HEK293 (cell line): ENCODE data around the gene RGL3.

Experiments
- CTCF ChIA-PET: fragments of 350-600 bp; formaldehyde crosslinking; extraction: SDS; loops from one replicate; lab custom pipeline; 2021; ENCODE audit warnings: antibody characterized with exemption; lab: Yijun Ruan, JAX
- POLR2A ChIA-PET: fragments of 300-600 bp; formaldehyde crosslinking; extraction: SDS; loops from one replicate; lab custom pipeline; 2020; ENCODE audit warnings: antibody characterized with exemption, inconsistent platforms; lab: Yijun Ruan, JAX
- H3K27ac ChIP-seq: fragments of 200-500 bp; sonication (Bioruptor generic); 2 replicates; pipeline ENCODE4 v1.5.1; 2014; ENCODE audit warnings: low read depth, low read length, control low read depth, inconsistent platforms; ENCODE audit errors: extremely low read depth
- H3K36me3 ChIP-seq, 2 experiments: fragments of 200-500 bp in 1 of 2; sonication (Bioruptor generic) in 1 of 2; 1 replicate in 1 of 2; 2 replicates in 1 of 2; pipeline ENCODE4 v1.5.1; 2014 to 2017; ENCODE audit warnings: inconsistent platforms in 2 of 2, low read length in 2 of 2; ENCODE audit not compliant: control insufficient read depth in 2 of 2, insufficient read depth in 1 of 2
- H3K4me1 ChIP-seq: fragments of 200-500 bp; sonication (Bioruptor generic); 2 replicates; pipeline ENCODE4 v1.5.1; 2014; ENCODE audit warnings: mild to moderate bottlenecking, low read length, inconsistent platforms; ENCODE audit not compliant: control insufficient read depth, insufficient read depth
- H3K4me3 ChIP-seq: 2 replicates; pipeline ENCODE4 v1.5.1; 2011; ENCODE audit warnings: low read depth, mild to moderate bottlenecking, control low read depth, low read length, moderate library complexity
- H3K9me3 ChIP-seq: fragments of 200-500 bp; sonication (Bioruptor generic); 2 replicates; pipeline ENCODE4 v1.5.1; 2014; ENCODE audit warnings: low read depth, low read length, inconsistent platforms; ENCODE audit not compliant: control insufficient read depth, insufficient read depth
- KLF1 ChIP-seq: fragments of 450-650 bp; formaldehyde crosslinking; IDR thresholded peaks from 2 replicates; pipeline ENCODE4 v1.5.1; 2016; ENCODE audit warnings: missing biosample characterization, missing genetic modification characterization
- KLF16 ChIP-seq: fragments of 450-650 bp; formaldehyde crosslinking; IDR thresholded peaks from 2 replicates; pipeline ENCODE4 v1.5.1; 2017; ENCODE audit warnings: missing biosample characterization, missing genetic modification characterization
- KLF8 ChIP-seq: fragments of 450-650 bp; formaldehyde crosslinking; IDR thresholded peaks from 2 replicates; pipeline ENCODE4 v1.5.1; 2016; ENCODE audit warnings: missing biosample characterization, missing genetic modification characterization
- PRDM2 ChIP-seq: fragments of 450-650 bp; formaldehyde crosslinking; IDR thresholded peaks from 2 replicates; pipeline ENCODE4 v1.5.1; 2016; ENCODE audit warnings: missing biosample characterization, missing genetic modification characterization, borderline replicate concordance
- REPIN1 ChIP-seq: fragments of 450-650 bp; formaldehyde crosslinking; IDR thresholded peaks from 2 replicates; pipeline ENCODE4 v1.5.1; 2017; ENCODE audit warnings: missing biosample characterization, missing genetic modification characterization, low read depth
- SCRT1 ChIP-seq: fragments of 450-650 bp; formaldehyde crosslinking; IDR thresholded peaks from 2 replicates; pipeline ENCODE4 v1.5.1; 2016; ENCODE audit warnings: missing biosample characterization, missing genetic modification characterization, borderline replicate concordance
- ZNF133 ChIP-seq: fragments of 450-650 bp; formaldehyde crosslinking; IDR thresholded peaks from 2 replicates; pipeline ENCODE4 v1.5.1; 2016; ENCODE audit warnings: missing biosample characterization, missing genetic modification characterization
- ZNF157 ChIP-seq: fragments of 450-650 bp; formaldehyde crosslinking; IDR thresholded peaks from 2 replicates; pipeline ENCODE4 v1.5.1; 2016; ENCODE audit warnings: missing biosample characterization, missing genetic modification characterization
- ZNF19 ChIP-seq: fragments of 450-650 bp; formaldehyde crosslinking; IDR thresholded peaks from 2 replicates; pipeline ENCODE4; 2016; ENCODE audit warnings: missing biosample characterization, missing genetic modification characterization, low read depth
- ZNF266 ChIP-seq: fragments of 450-650 bp; formaldehyde crosslinking; IDR thresholded peaks from 2 replicates; pipeline ENCODE4 v1.5.1; 2016; ENCODE audit warnings: missing biosample characterization, missing genetic modification characterization, low read depth
- ZNF292 ChIP-seq: fragments of 450-650 bp; formaldehyde crosslinking; IDR thresholded peaks from 2 replicates; pipeline ENCODE4 v1.5.1; 2016; ENCODE audit warnings: low read depth, missing biosample characterization, missing genetic modification characterization, borderline replicate concordance
- ZNF302 ChIP-seq: fragments of 450-650 bp; formaldehyde crosslinking; IDR thresholded peaks from 2 replicates; pipeline ENCODE4 v1.5.1; 2016; ENCODE audit warnings: missing biosample characterization, missing genetic modification characterization, low read depth
- ZNF341 ChIP-seq: fragments of 450-650 bp; formaldehyde crosslinking; IDR thresholded peaks from 2 replicates; pipeline ENCODE4; 2016; ENCODE audit warnings: low read depth, missing biosample characterization, missing genetic modification characterization
- ZNF548 ChIP-seq: fragments of 450-650 bp; formaldehyde crosslinking; IDR thresholded peaks from 2 replicates; pipeline ENCODE4 v1.5.1; 2016; ENCODE audit warnings: missing biosample characterization, missing genetic modification characterization
- ZNF670 ChIP-seq: fragments of 450-650 bp; formaldehyde crosslinking; IDR thresholded peaks from 2 replicates; pipeline ENCODE4 v1.5.1; 2016; ENCODE audit warnings: missing biosample characterization, missing genetic modification characterization, low read depth
- ZNF701 ChIP-seq: fragments of 450-650 bp; formaldehyde crosslinking; IDR thresholded peaks from 2 replicates; pipeline ENCODE4 v1.5.1; 2016; ENCODE audit warnings: missing biosample characterization, missing genetic modification characterization
- TF ChIP-seq, protein P1 (sequence below): fragments of 450-650 bp; formaldehyde crosslinking; IDR thresholded peaks from 2 replicates; pipeline ENCODE4 v1.5.1; 2016; ENCODE audit warnings: missing biosample characterization, missing genetic modification characterization
- TF ChIP-seq, protein P2 (sequence below): fragments of 450-650 bp; formaldehyde crosslinking; IDR thresholded peaks from 2 replicates; pipeline ENCODE4 v1.5.1; 2016; ENCODE audit warnings: missing biosample characterization, missing genetic modification characterization, borderline replicate concordance

RGL3 gene

DNA sequence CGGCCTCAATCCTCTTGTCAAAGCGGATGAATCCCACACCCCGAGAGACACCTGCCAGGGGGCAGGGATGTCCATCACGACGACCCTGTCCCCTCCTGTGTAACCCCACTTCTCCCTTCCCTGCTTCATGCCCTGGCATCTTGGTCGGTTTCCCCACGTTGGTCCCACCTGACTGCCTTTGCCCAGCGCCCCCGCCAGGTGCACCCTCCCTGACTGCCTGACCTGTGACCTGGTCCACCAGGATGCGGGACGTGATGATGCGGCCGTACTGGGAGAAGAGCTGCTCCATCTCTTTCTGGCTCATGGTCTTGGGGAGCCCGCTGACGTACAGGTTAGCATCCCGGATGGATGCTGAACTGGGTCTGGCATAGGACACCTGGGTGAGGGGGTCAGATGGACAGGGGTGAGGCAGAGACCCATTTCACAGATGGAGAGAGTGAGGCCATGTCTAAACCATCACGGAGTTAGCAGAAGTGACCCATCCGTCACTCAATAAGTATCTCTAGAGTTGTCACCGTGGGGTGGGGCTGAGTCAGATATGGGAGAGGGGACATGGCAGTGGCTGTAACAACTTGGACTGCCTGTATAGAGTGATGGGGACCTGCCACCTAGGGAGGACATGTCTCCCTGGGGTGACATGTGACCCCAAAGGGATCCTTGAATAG is 39.3 kb upstream of the RGL3 start (continued):
- TF ChIP-seq PRDM2 (no peak), ZNF157 (no peak), SCRT1 (no peak), KLF8 (tag by site-specific recombination) (no peak), ZNF266 (no peak), KLF1 (no peak), ZNF19 (no peak), ZNF133 (no peak)
- TF ChIP-seq, protein P1, sequence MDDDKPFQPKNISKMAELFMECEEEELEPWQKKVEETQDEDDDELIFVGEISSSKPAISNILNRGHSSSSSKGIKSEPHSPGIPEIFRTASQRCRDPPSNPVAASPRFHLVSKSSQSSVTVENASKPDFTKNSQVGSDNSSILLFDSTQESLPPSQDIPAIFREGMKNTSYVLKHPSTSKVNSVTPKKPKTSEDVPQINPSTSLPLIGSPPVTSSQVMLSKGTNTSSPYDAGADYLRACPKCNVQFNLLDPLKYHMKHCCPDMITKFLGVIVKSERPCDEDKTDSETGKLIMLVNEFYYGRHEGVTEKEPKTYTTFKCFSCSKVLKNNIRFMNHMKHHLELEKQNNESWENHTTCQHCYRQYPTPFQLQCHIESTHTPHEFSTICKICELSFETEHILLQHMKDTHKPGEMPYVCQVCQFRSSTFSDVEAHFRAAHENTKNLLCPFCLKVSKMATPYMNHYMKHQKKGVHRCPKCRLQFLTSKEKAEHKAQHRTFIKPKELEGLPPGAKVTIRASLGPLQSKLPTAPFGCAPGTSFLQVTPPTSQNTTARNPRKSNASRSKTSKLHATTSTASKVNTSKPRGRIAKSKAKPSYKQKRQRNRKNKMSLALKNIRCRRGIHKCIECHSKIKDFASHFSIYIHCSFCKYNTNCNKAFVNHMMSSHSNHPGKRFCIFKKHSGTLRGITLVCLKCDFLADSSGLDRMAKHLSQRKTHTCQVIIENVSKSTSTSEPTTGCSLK (tag by site-specific recombination), result no peak
- TF ChIP-seq, protein P2, sequence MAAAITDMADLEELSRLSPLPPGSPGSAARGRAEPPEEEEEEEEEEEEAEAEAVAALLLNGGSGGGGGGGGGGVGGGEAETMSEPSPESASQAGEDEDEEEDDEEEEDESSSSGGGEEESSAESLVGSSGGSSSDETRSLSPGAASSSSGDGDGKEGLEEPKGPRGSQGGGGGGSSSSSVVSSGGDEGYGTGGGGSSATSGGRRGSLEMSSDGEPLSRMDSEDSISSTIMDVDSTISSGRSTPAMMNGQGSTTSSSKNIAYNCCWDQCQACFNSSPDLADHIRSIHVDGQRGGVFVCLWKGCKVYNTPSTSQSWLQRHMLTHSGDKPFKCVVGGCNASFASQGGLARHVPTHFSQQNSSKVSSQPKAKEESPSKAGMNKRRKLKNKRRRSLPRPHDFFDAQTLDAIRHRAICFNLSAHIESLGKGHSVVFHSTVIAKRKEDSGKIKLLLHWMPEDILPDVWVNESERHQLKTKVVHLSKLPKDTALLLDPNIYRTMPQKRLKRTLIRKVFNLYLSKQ (tag by site-specific recombination), result no peak

- POLR2A ChIA-PET, result no interaction called here
- no peaks in the 10 kb centered on the region for H3K4me1 ChIP-seq
- H3K9me3 ChIP-seq, result no peaks in the 10 kb centered on the region
Observed at GRCh38 chr19:11457831-11458230, 38.7 kb upstream of the RGL3 start.

More at GRCh38 chr19:11457831-11458230, 38.7 kb upstream of the RGL3 start:
- Histone ChIP-seq H3K36me3 (no peaks in the 10 kb centered on the region), H3K4me3 (no peak overlapping the region), H3K27ac (no peak overlapping the region)
- CTCF ChIA-PET, result interaction anchor here (0.9 kb wide), 1 partner anchor 25 kb away, joined by 3 read pairs; no protein-coding TSS in a partner anchor
- TF ChIP-seq ZNF670 (tag by site-specific recombination), result no peak
- TF ChIP-seq ZNF548 (tag by site-specific recombination), result no peak
- TF ChIP-seq ZNF302 (tag by site-specific recombination), result no peak
- TF ChIP-seq REPIN1, result no peak
- TF ChIP-seq PRDM2, result no peak
- no peak for TF ChIP-seq ZNF341 (tag by site-specific recombination)
- TF ChIP-seq KLF16, result no peak
- no peak for TF ChIP-seq ZNF701 (tag by site-specific recombination)
- TF ChIP-seq ZNF292 (tag by site-specific recombination), result no peak
